Suprapubic skin (tissue), 4 donors: Measurements from ENCODE around the gene PRMT3. TPM values are rescaled to one million over a fixed set of nuclear protein-coding genes. Genes with fewer than 3 reads are reported as not detected.

Source experiments
- DNase-seq, 2 donors: peaks; one replicate each; pipeline ENCODE4 v3.0.0-alpha.2; 2019; ENCODE audit warnings: low spot score in 2 of 2
- H3K27ac ChIP-seq: fragments of 200-600 bp; sonication (generic); one replicate; pipeline ENCODE4 v1.5.1; 2019
- H3K27me3 ChIP-seq: fragments of 200-600 bp; sonication (generic); one replicate; pipeline ENCODE4 v1.5.1; 2019
- H3K36me3 ChIP-seq: fragments of 200-600 bp; sonication (generic); one replicate; pipeline ENCODE4 v1.5.1; 2019
- H3K4me1 ChIP-seq: fragments of 200-600 bp; sonication (generic); one replicate; pipeline ENCODE4 v1.5.1; 2019
- H3K4me3 ChIP-seq: fragments of 200-600 bp; sonication (generic); one replicate; pipeline ENCODE4 v1.5.1; 2019; ENCODE audit warnings: mild to moderate bottlenecking
- H3K9me3 ChIP-seq: fragments of 200-600 bp; sonication (generic); one replicate; pipeline ENCODE4 v1.5.1; 2019
- EP300 ChIP-seq: sonication (generic); formaldehyde crosslinking; IDR thresholded peaks from one replicate; pipeline ENCODE4 v1.6.1; 2017; ENCODE audit warnings: antibody characterized with exemption
- POLR2A ChIP-seq, 2 donors: fragments of 450-650 bp; IDR thresholded peaks; one replicate each; pipeline ENCODE4 v1.6.1; 2017; ENCODE audit warnings: antibody characterized with exemption in 2 of 2, mild to moderate bottlenecking in 2 of 2, moderate library complexity in 2 of 2
- POLR2AphosphoS5 ChIP-seq, 3 donors: sonication (generic); formaldehyde crosslinking; IDR thresholded peaks; one replicate each; pipeline ENCODE4 v1.6.1; 2017; ENCODE audit warnings: antibody characterized with exemption in 3 of 3
- WGBS: methylation state at CpG from one replicate; pipeline ENCODE4 v1.1.5; 2018; 5-methylcytosine and 5-hydroxymethylcytosine counted together
- total RNA-seq, 4 donors: library from RNA; depleted of rRNA; stranded (reverse); fragments of >200 nt; gene quantifications; one replicate each; pipeline ENCODE4 v1.1.0, GENCODE V29; 2016
- TF ChIP-seq, protein P1 (sequence below), 2 donors: fragments of 200-600 bp in 1 of 2; fragments of 450-650 bp in 1 of 2; sonication (generic) in 1 of 2; IDR thresholded peaks; one replicate each; pipeline ENCODE4 v1.5.1; 2016 to 2019; ENCODE audit warnings: antibody characterized with exemption in 2 of 2, mild to moderate bottlenecking in 1 of 2, moderate library complexity in 1 of 2

PRMT3 gene
- total RNA-seq, 4 donors from 2014 or later: 13.3 to 19.7 (median 15.5) TPM

DNA sequence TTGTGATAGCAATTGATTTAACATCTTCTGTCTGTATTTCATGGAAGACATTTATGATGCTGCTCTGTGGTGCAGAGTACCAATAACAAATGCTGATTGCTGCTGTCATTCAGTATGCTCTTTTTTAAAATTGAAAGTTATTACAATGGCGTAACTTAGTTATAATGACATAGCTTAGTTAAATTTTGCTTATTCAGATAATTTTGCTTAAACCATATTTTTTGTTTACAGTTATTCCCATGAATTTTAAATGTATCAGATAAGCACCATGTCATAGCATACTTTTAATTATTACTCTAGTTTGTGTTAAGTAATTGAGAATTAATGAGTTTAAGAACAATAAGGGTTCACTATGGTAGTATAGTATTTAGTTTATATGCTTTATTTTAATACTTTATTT is 15.5 kb downstream of the PRMT3 start:
- TF ChIP-seq, protein P1, sequence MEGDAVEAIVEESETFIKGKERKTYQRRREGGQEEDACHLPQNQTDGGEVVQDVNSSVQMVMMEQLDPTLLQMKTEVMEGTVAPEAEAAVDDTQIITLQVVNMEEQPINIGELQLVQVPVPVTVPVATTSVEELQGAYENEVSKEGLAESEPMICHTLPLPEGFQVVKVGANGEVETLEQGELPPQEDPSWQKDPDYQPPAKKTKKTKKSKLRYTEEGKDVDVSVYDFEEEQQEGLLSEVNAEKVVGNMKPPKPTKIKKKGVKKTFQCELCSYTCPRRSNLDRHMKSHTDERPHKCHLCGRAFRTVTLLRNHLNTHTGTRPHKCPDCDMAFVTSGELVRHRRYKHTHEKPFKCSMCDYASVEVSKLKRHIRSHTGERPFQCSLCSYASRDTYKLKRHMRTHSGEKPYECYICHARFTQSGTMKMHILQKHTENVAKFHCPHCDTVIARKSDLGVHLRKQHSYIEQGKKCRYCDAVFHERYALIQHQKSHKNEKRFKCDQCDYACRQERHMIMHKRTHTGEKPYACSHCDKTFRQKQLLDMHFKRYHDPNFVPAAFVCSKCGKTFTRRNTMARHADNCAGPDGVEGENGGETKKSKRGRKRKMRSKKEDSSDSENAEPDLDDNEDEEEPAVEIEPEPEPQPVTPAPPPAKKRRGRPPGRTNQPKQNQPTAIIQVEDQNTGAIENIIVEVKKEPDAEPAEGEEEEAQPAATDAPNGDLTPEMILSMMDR (IDR thresholded peaks at IDR 0.05): no peak
- TF ChIP-seq POLR2A (IDR thresholded peaks at IDR 0.05) (no peak), POLR2AphosphoS5 (IDR thresholded peaks at IDR 0.05) (no peak)
- DNase-seq: no peak
- Histone ChIP-seq H3K27me3 (no peaks in the 10 kb centered on the region), H3K4me3 (no peak overlapping the region), H3K27ac (no peak overlapping the region), H3K4me1 (no peaks in the 10 kb centered on the region), H3K36me3 (peaks cover 56% of the 10 kb centered on the region), H3K9me3 (no peaks in the 10 kb centered on the region)
- WGBS: 100% methylated on average over 1 of the region's 1 CpG

DNA sequence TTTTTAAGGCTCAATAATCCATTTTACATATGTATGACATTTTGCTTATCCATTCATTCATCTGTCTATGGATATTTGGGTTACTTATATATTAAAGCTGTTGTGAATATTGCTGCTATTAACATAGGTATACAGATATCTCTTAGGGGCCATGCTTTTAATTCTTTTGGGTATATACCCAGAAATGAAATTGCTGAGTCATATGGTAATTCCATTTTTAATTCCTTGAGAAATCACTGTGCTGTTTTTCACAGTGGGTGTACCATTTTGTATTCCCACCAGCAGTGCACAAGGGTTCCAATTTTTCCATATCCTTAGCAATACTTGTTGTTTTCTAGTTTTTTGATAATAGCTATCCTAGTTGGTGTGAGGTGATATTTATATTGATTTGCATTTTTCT is 19.0 kb downstream of the PRMT3 start:
- Histone ChIP-seq H3K36me3 (peaks cover 49% of the 10 kb centered on the region), H3K27ac (no peak overlapping the region), H3K27me3 (no peaks in the 10 kb centered on the region)

DNA sequence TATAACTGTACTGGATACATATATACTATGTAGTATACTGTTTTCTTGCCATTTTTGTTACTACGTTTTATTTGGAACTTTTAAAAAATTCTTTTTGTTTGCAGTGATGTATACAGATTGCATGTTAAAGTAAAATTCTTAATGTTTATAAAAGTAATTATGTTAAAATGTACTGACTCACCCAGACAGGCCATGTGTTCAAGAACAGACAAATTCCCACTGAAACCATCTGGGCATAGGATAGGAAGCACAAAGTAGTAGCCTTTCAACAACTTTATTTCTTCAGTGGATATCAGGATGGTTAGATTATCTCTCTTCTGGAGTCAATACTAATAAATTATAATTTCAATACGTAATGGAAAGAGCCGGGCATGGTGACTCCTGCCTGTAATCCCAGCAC is 19.8 kb downstream of the PRMT3 start:
- no peak overlapping the region for H3K27ac ChIP-seq
- no peaks in the 10 kb centered on the region for H3K9me3 ChIP-seq
- TF ChIP-seq, protein P1 (IDR thresholded peaks at IDR 0.05): no peak
- TF ChIP-seq POLR2AphosphoS5 (IDR thresholded peaks at IDR 0.05): no peak
- no peak for TF ChIP-seq POLR2A (IDR thresholded peaks at IDR 0.05)
- no peak for TF ChIP-seq EP300
- DNase-seq: no peak
- H3K36me3 ChIP-seq: peaks cover 49% of the 10 kb centered on the region
- 62% methylated on average over 3 of the region's 3 CpGs for WGBS
- no peaks in the 10 kb centered on the region for H3K4me1 ChIP-seq
- no peak overlapping the region for H3K4me3 ChIP-seq
- H3K27me3 ChIP-seq: no peaks in the 10 kb centered on the region

More for the DNA sequence above, 19.0 kb downstream of the PRMT3 start:
- no peak overlapping the region for H3K4me3 ChIP-seq
- H3K4me1 ChIP-seq: no peaks in the 10 kb centered on the region
- no peaks in the 10 kb centered on the region for H3K9me3 ChIP-seq
- no peak for DNase-seq
- TF ChIP-seq EP300: no peak
- no peak for TF ChIP-seq POLR2A (IDR thresholded peaks at IDR 0.05)
- no peak for TF ChIP-seq POLR2AphosphoS5 (IDR thresholded peaks at IDR 0.05)
- TF ChIP-seq, protein P1 (IDR thresholded peaks at IDR 0.05): no peak

DNA sequence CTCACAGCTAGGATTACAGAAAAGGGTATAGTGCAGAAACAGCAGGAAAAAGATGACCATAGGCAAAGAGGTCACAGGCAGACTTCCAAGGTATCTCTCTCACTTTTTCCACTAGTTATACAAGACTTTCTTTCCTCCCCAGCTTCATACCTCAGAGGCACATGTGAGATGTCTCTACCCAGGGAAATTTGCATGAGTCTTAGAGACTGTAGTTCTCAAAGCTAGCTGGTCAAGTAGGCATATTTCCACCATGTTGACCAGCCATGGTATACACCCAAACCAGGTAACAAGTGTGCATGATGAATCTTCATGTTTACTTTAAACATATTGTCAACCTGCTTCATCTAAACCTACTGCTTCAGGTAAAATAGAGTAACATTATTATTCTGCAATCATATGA is 27.9 kb downstream of the PRMT3 start:
- no peaks in the 10 kb centered on the region for H3K27me3 ChIP-seq
- peaks cover 10% of the 10 kb centered on the region for H3K36me3 ChIP-seq
- TF ChIP-seq POLR2AphosphoS5 (IDR thresholded peaks at IDR 0.05) (no peak), POLR2A (IDR thresholded peaks at IDR 0.05) (no peak), EP300 (no peak)
- TF ChIP-seq, protein P1 (IDR thresholded peaks at IDR 0.05): no peak
- DNase-seq: no peak
- no peaks in the 10 kb centered on the region for H3K4me1 ChIP-seq
- no peaks in the 10 kb centered on the region for H3K9me3 ChIP-seq
- no peak overlapping the region for H3K27ac ChIP-seq
- no peak overlapping the region for H3K4me3 ChIP-seq

DNA sequence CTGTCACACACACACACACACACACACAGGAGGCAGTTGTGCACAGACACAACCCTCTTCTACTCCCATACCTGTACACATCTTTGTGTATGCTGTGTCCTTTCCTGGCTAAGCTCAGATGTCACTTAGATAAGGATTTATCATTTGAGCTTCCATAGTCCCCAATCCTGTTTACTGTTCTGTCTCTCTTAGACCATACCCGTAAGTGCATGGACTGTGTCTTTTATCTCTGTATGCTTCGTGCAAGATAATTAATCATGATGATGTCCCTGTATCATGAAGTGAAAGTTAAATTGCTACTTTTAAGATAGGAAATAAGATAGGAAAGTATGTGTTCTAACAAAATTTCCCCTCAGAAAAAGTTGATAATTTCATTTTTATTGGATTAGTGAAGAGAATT is 30.3 kb downstream of the PRMT3 start:
- no peak overlapping the region for H3K27ac ChIP-seq
- H3K9me3 ChIP-seq: no peaks in the 10 kb centered on the region
- no peaks in the 10 kb centered on the region for H3K27me3 ChIP-seq
- H3K36me3 ChIP-seq: peaks cover 18% of the 10 kb centered on the region
- no peaks in the 10 kb centered on the region for H3K4me1 ChIP-seq
- no peak overlapping the region for H3K4me3 ChIP-seq
- TF ChIP-seq POLR2AphosphoS5 (IDR thresholded peaks at IDR 0.05) (no peak), POLR2A (IDR thresholded peaks at IDR 0.05) (no peak), EP300 (no peak)
- TF ChIP-seq, protein P1 (IDR thresholded peaks at IDR 0.05): no peak
- WGBS: 73% methylated on average over 2 of the region's 2 CpGs
- no peak for DNase-seq
